NT2/D1 (cell line): Measurements from ENCODE around the gene BATF.

Experiments used
- DNase-seq: peaks from one replicate; pipeline ENCODE4 v3.0.0-alpha.2; 2011; ENCODE audit warnings: low read depth, low spot score
- H3K27me3 ChIP-seq: 2 replicates; pipeline ENCODE4 v1.6.0; 2011; ENCODE audit warnings: mild to moderate bottlenecking; ENCODE audit not compliant: insufficient read length, insufficient read depth
- H3K36me3 ChIP-seq: 2 replicates; pipeline ENCODE4 v1.6.1; 2011; ENCODE audit warnings: mild to moderate bottlenecking, low read length, mixed read lengths; ENCODE audit not compliant: insufficient read depth, insufficient read length
- H3K4me1 ChIP-seq: 2 replicates; pipeline ENCODE4 v1.5.1; 2011; ENCODE audit not compliant: insufficient read depth, insufficient read length
- H3K4me3 ChIP-seq: 2 replicates; pipeline ENCODE4 v1.5.1; 2011; ENCODE audit warnings: low read depth; ENCODE audit not compliant: insufficient read length
- H3K9ac ChIP-seq: 2 replicates; pipeline ENCODE4 v1.6.0; 2011; ENCODE audit warnings: low read depth; ENCODE audit not compliant: insufficient read length
- H3K9me3 ChIP-seq: 2 replicates; pipeline ENCODE4 v1.5.1; 2011; ENCODE audit warnings: mild to moderate bottlenecking, low read length; ENCODE audit not compliant: insufficient read depth
- SUZ12 ChIP-seq: IDR thresholded peaks from 2 replicates; pipeline ENCODE4 v1.6.1; 2011; ENCODE audit not compliant: insufficient read length, insufficient read depth; ENCODE audit errors: extremely low read depth
- YY1 ChIP-seq: IDR thresholded peaks from 2 replicates; pipeline ENCODE4 v1.6.1; 2011; ENCODE audit not compliant: insufficient read length, insufficient read depth
- ZNF274 ChIP-seq: IDR thresholded peaks from 2 replicates; pipeline ENCODE4 v1.6.1; 2011; ENCODE audit warnings: mild to moderate bottlenecking, low read depth, low read length

The BATF gene

GRCh38 chr14:75591331-75591946, 69.2 kb downstream of the BATF start:
- Histone ChIP-seq H3K27me3 (no peaks in the 10 kb centered on the region), H3K4me1 (no peaks in the 10 kb centered on the region)
- DNase-seq: no peak

GRCh38 chr14:75591987-75592575, 69.8 kb downstream of the BATF start:
- H3K4me1 ChIP-seq: no peaks in the 10 kb centered on the region
- peaks cover 3% of the 10 kb centered on the region for H3K36me3 ChIP-seq
- no peak for DNase-seq
- H3K27me3 ChIP-seq: no peaks in the 10 kb centered on the region
- no peak for TF ChIP-seq SUZ12
- no peak for TF ChIP-seq ZNF274
- no peak for TF ChIP-seq YY1
- no peak overlapping the region for H3K4me3 ChIP-seq
- peaks cover 6% of the 10 kb centered on the region; the same call in 1 of the 2 replicates for H3K9me3 ChIP-seq
- H3K9ac ChIP-seq: no peak overlapping the region

More at GRCh38 chr14:75591331-75591946, 69.2 kb downstream of the BATF start:
- Histone ChIP-seq H3K9me3 (peaks cover 6% of the 10 kb centered on the region; the same call in 1 of the 2 replicates), H3K4me3 (no peak overlapping the region), H3K36me3 (peaks cover 3% of the 10 kb centered on the region), H3K9ac (no peak overlapping the region)
- no peak for TF ChIP-seq ZNF274
- TF ChIP-seq YY1: no peak
- TF ChIP-seq SUZ12: no peak

GRCh38 chr14:75595226-75595625, 73.0 kb downstream of the BATF start:
- no peak overlapping the region for H3K4me3 ChIP-seq
- H3K27me3 ChIP-seq: no peaks in the 10 kb centered on the region
- H3K9ac ChIP-seq: no peak overlapping the region
- no peaks in the 10 kb centered on the region for H3K4me1 ChIP-seq
- TF ChIP-seq ZNF274 (no peak), SUZ12 (no peak), YY1 (no peak)
- peaks cover 3% of the 10 kb centered on the region for H3K36me3 ChIP-seq
- DNase-seq: no peak
- H3K9me3 ChIP-seq: peaks cover 6% of the 10 kb centered on the region; the same call in 1 of the 2 replicates
